ENCODE data around the gene CYP2D6.

DNA sequence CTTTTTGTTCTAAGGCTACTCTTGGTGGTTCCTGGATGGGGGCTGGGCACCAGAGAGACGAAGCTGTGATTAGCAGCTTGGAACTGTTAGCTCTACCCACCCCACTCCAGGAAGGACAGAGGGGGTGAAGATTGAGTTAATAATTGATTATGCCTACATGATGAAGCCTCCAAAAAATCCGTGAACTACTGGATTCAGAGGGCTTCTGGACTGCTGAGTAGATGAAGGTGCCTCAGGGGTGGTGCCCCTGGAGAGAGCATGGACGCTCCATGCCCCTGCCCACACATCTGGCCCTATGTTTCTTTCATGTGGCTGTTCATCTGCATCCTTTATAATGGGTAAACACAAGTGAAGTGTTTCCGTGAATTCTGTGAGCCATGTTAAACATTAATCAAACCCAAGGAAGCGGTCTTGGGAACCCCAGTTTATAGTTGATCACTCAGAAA, 47.3 kb upstream of the CYP2D6 start:
- no peak for TF ChIP-seq ZNF274 (IDR thresholded peaks at IDR 0.05; ENCODE audit: low read depth, low read length)
- no peak for TF ChIP-seq YY1 (IDR thresholded peaks at IDR 0.05; ENCODE audit: insufficient read depth, insufficient read length)
- no peak for TF ChIP-seq SUZ12 (IDR thresholded peaks at IDR 0.05; ENCODE audit: extremely low read depth, insufficient read depth, insufficient read length)

Measured in NT2/D1 (cell line).